Neuron (in vitro differentiated cells): ENCODE measurements around the gene FBRSL1.

Experiments
- H2AFZ ChIP-seq: one replicate; pipeline ENCODE4 v1.6.1; 2013; ENCODE audit warnings: low read depth, mild to moderate bottlenecking, inconsistent platforms, low read length, moderate library complexity
- H3K27me3 ChIP-seq: one replicate; pipeline ENCODE4 v1.6.1; 2013; ENCODE audit warnings: low read length; ENCODE audit not compliant: insufficient read depth
- H3K36me3 ChIP-seq: one replicate; pipeline ENCODE4 v1.6.1; 2013; ENCODE audit warnings: low read length; ENCODE audit not compliant: insufficient read depth
- H3K4me1 ChIP-seq: one replicate; pipeline ENCODE4 v1.6.1; 2013; ENCODE audit warnings: low read length; ENCODE audit not compliant: insufficient read depth
- H3K4me3 ChIP-seq: 2 replicates; pipeline ENCODE4 v1.5.1; 2013; ENCODE audit warnings: mild to moderate bottlenecking, low read length, moderate library complexity
- H3K9me3 ChIP-seq: one replicate; pipeline ENCODE4 v1.6.1; 2013; ENCODE audit warnings: low read length

FBRSL1 gene

GRCh38 chr12:132541200-132541599, 51.2 kb downstream of the FBRSL1 start:
- no peaks in the 10 kb centered on the region for H3K36me3 ChIP-seq
- no peak overlapping the region for H3K4me3 ChIP-seq
- H2AFZ ChIP-seq: no peak overlapping the region
- H3K27me3 ChIP-seq: no peaks in the 10 kb centered on the region
- peaks cover 25% of the 10 kb centered on the region for H3K4me1 ChIP-seq
- no peaks in the 10 kb centered on the region for H3K9me3 ChIP-seq

GRCh38 chr12:132541996-132542395, 52.0 kb downstream of the FBRSL1 start:
- Histone ChIP-seq H3K36me3 (no peaks in the 10 kb centered on the region), H3K4me3 (no peak overlapping the region), H3K27me3 (no peaks in the 10 kb centered on the region), H2AFZ (no peak overlapping the region), H3K4me1 (peaks cover 25% of the 10 kb centered on the region), H3K9me3 (no peaks in the 10 kb centered on the region)

- no peaks in the 10 kb centered on the region for H3K9me3 ChIP-seq
- peaks cover 25% of the 10 kb centered on the region for H3K4me1 ChIP-seq
- H3K36me3 ChIP-seq: no peaks in the 10 kb centered on the region
- H3K27me3 ChIP-seq: no peaks in the 10 kb centered on the region
- no peak overlapping the region for H3K4me3 ChIP-seq
- no peak overlapping the region for H2AFZ ChIP-seq
Measured at GRCh38 chr12:132542661-132543060, 52.7 kb downstream of the FBRSL1 start.

GRCh38 chr12:132543298-132544079, 53.5 kb downstream of the FBRSL1 start:
- Histone ChIP-seq H3K36me3 (no peaks in the 10 kb centered on the region), H3K4me1 (peaks cover 25% of the 10 kb centered on the region), H3K27me3 (no peaks in the 10 kb centered on the region), H3K9me3 (no peaks in the 10 kb centered on the region), H3K4me3 (no peak overlapping the region), H2AFZ (no peak overlapping the region)

- no peaks in the 10 kb centered on the region for H3K36me3 ChIP-seq
- H3K9me3 ChIP-seq: no peaks in the 10 kb centered on the region
- H3K27me3 ChIP-seq: no peaks in the 10 kb centered on the region
- peaks cover 25% of the 10 kb centered on the region for H3K4me1 ChIP-seq
- H3K4me3 ChIP-seq: no peak overlapping the region
- H2AFZ ChIP-seq: no peak overlapping the region
Measured at GRCh38 chr12:132544080-132544397, 54.1 kb downstream of the FBRSL1 start.

GRCh38 chr12:132544498-132544897, 54.5 kb downstream of the FBRSL1 start:
- H2AFZ ChIP-seq: no peak overlapping the region
- no peak overlapping the region for H3K4me3 ChIP-seq
- H3K36me3 ChIP-seq: no peaks in the 10 kb centered on the region
- peaks cover 25% of the 10 kb centered on the region for H3K4me1 ChIP-seq
- no peaks in the 10 kb centered on the region for H3K27me3 ChIP-seq
- H3K9me3 ChIP-seq: no peaks in the 10 kb centered on the region

GRCh38 chr12:132545164-132545953, 55.4 kb downstream of the FBRSL1 start:
- no peaks in the 10 kb centered on the region for H3K36me3 ChIP-seq
- no peak overlapping the region for H3K4me3 ChIP-seq
- H3K9me3 ChIP-seq: no peaks in the 10 kb centered on the region
- peaks cover 30% of the 10 kb centered on the region for H3K4me1 ChIP-seq
- H2AFZ ChIP-seq: no peak overlapping the region
- H3K27me3 ChIP-seq: no peaks in the 10 kb centered on the region

- Histone ChIP-seq H3K4me1 (peaks cover 36% of the 10 kb centered on the region), H3K4me3 (no peak overlapping the region), H2AFZ (no peak overlapping the region), H3K36me3 (no peaks in the 10 kb centered on the region), H3K27me3 (no peaks in the 10 kb centered on the region), H3K9me3 (no peaks in the 10 kb centered on the region)
Measured at GRCh38 chr12:132545955-132546354, 56.0 kb downstream of the FBRSL1 start.

- Histone ChIP-seq H3K36me3 (no peaks in the 10 kb centered on the region), H3K4me1 (peaks cover 36% of the 10 kb centered on the region), H3K9me3 (no peaks in the 10 kb centered on the region), H3K27me3 (no peaks in the 10 kb centered on the region), H3K4me3 (no peak overlapping the region), H2AFZ (no peak overlapping the region)
Measured at GRCh38 chr12:132546647-132547046, 56.7 kb downstream of the FBRSL1 start.

GRCh38 chr12:132547205-132547740, 57.3 kb downstream of the FBRSL1 start:
- Histone ChIP-seq H2AFZ (no peak overlapping the region), H3K36me3 (no peaks in the 10 kb centered on the region), H3K27me3 (no peaks in the 10 kb centered on the region), H3K4me1 (peaks cover 32% of the 10 kb centered on the region), H3K4me3 (no peak overlapping the region), H3K9me3 (no peaks in the 10 kb centered on the region)

- H3K27me3 ChIP-seq: no peaks in the 10 kb centered on the region
- peaks cover 19% of the 10 kb centered on the region for H3K4me1 ChIP-seq
- no peaks in the 10 kb centered on the region for H3K36me3 ChIP-seq
- H3K9me3 ChIP-seq: no peaks in the 10 kb centered on the region
- no peak overlapping the region for H3K4me3 ChIP-seq
- H2AFZ ChIP-seq: no peak overlapping the region
Measured at GRCh38 chr12:132548430-132549058, 58.6 kb downstream of the FBRSL1 start.

- H3K36me3 ChIP-seq: no peaks in the 10 kb centered on the region
- no peaks in the 10 kb centered on the region for H3K27me3 ChIP-seq
- no peak overlapping the region for H3K4me3 ChIP-seq
- H2AFZ ChIP-seq: no peak overlapping the region
- peaks cover 17% of the 10 kb centered on the region for H3K4me1 ChIP-seq
- H3K9me3 ChIP-seq: no peaks in the 10 kb centered on the region
Measured at GRCh38 chr12:132549059-132549458, 59.1 kb downstream of the FBRSL1 start.
